H7 (cell line): Measurements from ENCODE around the gene OVCH2. TPM values are rescaled to one million over a fixed set of nuclear protein-coding genes. Genes with fewer than 3 reads are reported as not detected.

ENCODE experiments used
- DNase-seq: peaks from one replicate; pipeline ENCODE4 v3.0.0; 2012
- H3K27me3 ChIP-seq: 2 replicates; pipeline ENCODE4 v1.6.0; 2011; ENCODE audit warnings: mild to moderate bottlenecking, low read length; ENCODE audit not compliant: control insufficient read depth, insufficient read depth
- H3K36me3 ChIP-seq: replicated peaks from 2 replicates; pipeline ENCODE4 v1.5.1; 2011; ENCODE audit warnings: low read length; ENCODE audit not compliant: control insufficient read depth, insufficient read depth
- H3K4me3 ChIP-seq: 2 replicates; pipeline ENCODE4 v1.5.1; 2011; ENCODE audit warnings: low read depth, mild to moderate bottlenecking, control low read depth, low read length, moderate library complexity; ENCODE audit not compliant: insufficient read depth
- total RNA-seq: library from RNA; depleted of rRNA; stranded (reverse); fragments of >200 nt; shearing (Covaris generic); gene quantifications from 2 replicates; pipeline ENCODE4 v1.2.3, GENCODE V29; 2014

Gene OVCH2
- total RNA-seq, 1 experiment from 2014 or later: 0.66 TPM

DNA sequence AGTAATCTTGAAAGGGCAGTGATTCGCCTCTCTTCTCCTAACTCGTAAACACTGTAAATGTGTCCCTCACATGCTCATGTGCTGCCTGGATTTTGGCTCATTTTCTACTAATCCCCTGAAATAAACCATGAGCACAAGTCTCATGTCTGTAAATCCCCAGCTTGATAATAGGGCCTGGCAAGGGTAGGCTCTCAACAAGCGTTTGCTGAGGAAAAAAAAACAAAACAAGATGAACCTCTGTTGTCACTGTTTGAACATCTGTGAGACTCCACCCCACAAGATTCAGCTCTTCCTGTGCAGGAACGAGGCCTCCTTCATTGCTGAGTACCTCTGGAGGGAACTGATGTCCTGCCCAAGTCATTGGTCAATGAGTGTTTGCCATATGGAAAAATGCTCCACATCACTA, 28.5 kb downstream of the OVCH2 start:
- Histone ChIP-seq H3K4me3 (no peak overlapping the region), H3K27me3 (no peaks in the 10 kb centered on the region; the same call in 1 of the 2 replicates), H3K36me3 (no peaks in the 10 kb centered on the region)
- no peak for DNase-seq

DNA sequence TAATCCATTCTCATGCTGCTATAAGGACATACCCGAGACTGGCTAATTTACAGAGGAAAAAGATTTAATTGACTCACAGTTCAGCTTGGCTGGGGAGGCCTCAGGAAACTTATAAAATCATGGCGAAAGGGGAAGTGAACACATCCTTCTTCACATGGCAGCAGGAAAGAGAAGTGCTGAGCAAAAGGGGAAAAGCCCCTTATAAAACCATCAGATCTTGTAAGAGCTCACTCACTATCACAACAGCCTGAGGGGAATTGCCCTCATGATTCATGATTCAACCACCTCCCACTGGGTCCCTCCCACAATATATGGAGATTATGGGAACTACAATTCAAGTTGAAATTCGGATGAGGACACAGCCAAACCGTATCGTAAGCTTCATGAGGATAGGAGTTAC, 29.2 kb downstream of the OVCH2 start:
- Histone ChIP-seq H3K27me3 (no peaks in the 10 kb centered on the region; the same call in 1 of the 2 replicates), H3K36me3 (no peaks in the 10 kb centered on the region; the same call in 1 of the 2 replicates), H3K4me3 (no peak overlapping the region)
- DNase-seq: no peak

DNA sequence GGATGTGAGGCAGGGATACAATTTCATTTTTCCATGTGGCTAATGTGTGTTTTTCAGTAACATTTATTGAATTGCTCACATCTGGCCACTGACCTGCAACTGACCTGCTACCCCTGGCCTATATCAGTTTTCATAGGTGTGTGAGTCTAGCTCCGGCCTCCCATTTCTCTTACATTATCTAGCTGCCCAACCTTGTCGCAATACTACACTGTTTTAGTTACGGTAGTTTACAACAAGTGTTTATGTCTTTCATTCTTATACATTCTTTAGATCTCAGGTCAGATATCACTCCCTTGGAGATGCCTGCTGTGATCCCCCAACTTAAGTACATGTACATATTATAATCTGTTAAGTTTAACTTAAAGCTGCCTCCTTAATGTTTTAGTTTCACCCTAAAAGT, 30.6 kb downstream of the OVCH2 start:
- H3K27me3 ChIP-seq: no peaks in the 10 kb centered on the region; the same call in 1 of the 2 replicates
- peaks cover 4% of the 10 kb centered on the region for H3K36me3 ChIP-seq
- H3K4me3 ChIP-seq: no peak overlapping the region
- DNase-seq: no peak

DNA sequence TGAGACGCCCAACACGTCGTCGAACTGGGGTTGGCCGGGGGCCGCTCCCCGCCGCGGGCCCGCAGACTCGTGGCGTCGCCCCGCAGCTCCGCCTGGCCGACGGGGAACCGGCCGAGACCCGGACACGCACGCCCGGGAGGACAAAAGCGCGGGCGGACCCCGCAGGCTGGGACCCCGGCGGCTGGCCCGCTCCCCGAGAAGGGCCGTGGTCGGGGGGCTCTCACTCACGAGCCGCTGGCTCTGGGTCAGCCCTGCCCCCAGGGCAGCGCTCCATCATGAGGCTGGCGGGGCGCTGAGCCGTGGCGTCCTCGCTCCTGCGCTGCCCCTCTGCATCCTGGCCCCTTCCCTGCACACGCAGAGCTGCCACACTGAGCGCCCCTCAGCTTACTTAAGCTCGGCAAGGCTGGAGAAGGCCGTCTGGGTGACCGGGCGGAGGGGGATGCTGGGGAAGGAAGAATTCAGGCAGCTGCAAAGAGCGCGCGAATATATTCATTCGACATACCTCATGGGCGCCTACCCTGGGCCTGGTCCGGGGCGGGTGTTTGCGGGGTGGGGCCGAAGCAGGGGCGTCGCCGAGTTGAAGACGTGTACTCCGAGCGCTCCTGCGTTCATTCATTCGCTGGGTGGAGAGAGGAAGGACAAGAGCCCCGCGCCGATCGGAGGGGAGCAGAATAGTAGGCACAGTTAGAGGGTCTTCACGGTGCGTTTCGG, 32.4 kb downstream of the OVCH2 start:
- peak; percentile 92 for DNase-seq
- Histone ChIP-seq H3K27me3 (no peaks in the 10 kb centered on the region; the same call in 1 of the 2 replicates), H3K4me3 (peak overlapping the region; percentile 76), H3K36me3 (peaks cover 4% of the 10 kb centered on the region)

DNA sequence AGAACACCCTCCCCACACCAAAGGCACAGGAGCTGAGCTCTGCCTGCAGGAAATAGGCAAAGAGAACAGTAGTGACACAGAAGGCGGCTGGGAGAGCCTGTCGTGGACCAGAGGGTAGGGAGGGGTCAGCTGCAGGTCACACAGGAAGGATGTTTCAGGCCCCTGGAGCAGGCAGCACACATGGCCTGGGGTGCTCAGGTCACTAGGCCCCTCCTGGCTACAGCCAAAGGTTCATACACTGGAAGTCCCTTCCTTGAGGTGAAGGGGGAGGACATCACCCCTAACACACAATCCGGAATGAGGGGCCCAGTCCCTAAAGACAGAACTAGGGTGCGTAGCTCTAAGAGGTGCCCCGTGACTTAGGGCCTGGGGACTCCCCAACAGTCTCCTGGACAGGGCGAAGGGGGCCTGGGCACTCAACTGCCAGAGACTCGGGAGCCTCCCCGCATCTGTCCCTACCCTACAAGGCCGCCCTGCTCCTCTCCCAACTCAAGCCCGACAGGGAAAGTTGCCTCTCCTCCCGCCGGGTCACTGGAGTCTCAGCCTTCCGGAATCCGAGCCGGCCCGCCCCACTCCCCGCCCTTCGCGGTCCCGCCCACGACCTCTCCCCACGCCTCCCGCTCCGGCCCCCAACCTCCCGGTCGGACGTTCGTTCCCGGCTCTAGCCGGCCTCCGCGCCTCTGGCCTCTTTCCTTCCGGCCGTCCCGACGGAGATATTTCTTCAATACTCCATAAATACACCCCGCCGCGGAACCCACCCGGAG, 33.1 kb downstream of the OVCH2 start, which contains the start of gene CYB5R2:
CYB5R2 (minus strand) TSS at position 541 of the 764 bp plus-strand sequence. CDS start 675 bp downstream, outside the sequence.
- DNase-seq: peak; percentile 91
- Histone ChIP-seq H3K4me3 (peak within 1 kb of the TSS; percentile 76), H3K36me3 (peaks cover 4% of the 10 kb centered on the region), H3K27me3 (no peaks in the 10 kb centered on the region; the same call in 1 of the 2 replicates)

DNA sequence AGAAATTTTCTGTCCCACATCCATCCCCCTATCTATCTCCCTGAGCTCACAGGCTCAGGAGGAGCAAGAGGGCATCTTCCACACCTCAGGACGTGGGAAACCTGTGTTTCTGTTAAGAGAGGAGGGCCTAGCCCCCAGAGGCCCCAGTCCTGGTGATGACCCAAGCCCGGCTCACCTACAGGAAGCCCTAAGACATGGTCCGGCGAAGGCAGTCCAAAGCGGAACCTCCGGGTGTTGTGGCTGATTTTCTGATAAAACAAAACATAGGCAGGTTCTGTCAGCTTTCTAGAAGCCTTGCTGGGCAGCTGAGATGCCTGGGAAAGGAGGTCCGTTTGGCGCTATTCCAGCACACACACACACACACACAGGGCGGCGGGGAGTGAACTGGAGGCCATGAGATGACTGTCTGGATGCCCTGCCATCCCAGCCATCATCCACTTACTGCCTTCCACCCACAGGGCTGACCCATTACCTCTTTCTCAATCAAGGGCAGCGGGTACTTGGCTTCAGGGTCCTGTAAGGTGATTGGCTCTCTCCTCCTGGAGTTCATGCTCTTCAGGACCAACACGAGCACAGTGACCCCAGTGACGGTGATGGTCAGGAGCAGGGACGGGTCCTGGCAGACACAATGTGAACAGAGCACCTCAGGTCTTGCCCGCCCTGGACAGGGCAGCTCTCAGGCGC, 33.9 kb downstream of the OVCH2 start:
- H3K36me3 ChIP-seq: peaks cover 7% of the 10 kb centered on the region

DNA sequence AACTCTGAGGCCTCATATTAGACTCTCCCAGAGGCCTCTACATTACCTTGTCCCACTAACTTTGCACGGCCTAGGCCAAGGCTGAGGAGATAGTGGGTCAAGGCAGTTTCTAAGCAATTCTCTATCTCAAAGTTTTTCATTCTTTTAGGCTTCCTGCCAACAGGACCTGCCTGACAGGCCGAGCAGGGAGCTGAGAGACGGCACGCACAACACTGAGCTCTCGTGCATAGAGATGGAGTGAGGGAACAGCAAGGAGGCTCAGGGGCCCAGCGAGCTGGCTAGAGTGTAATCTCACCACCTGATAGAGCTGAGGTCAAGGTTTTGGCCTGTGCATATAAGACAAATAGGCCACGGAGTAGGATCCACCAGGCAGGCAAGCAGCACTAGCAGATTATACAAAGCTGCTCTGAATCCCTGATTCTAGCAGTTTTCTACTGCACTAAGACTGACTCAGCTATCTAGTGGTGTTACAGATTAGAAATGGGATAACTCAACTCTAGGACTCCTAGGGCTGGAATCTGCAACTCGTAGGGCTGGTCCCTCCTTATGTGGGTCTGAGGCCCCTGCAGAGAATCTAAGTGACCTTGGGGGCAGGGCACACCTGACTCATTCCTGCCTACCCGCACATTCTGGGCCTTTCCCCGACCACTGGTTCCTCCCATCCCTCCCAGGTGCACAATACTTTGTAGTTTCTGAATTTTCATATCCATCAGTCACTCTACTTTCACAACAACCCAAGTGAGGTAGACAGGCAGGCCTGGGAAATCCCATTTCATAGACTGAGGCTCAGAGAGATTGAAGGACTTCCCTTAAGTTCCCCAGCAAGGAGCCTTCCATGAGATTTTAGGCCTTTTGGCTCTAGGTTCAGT, 34.7 kb downstream of the OVCH2 start:
- Histone ChIP-seq H3K4me3 (no peak overlapping the region), H3K36me3 (peaks cover 8% of the 10 kb centered on the region), H3K27me3 (no peaks in the 10 kb centered on the region; the same call in 1 of the 2 replicates)
- DNase-seq: peak; percentile 2

More for the DNA sequence above, 33.9 kb downstream of the OVCH2 start:
- Histone ChIP-seq H3K4me3 (peak overlapping the region; percentile 76; the same call in 1 of the 2 replicates), H3K27me3 (no peaks in the 10 kb centered on the region; the same call in 1 of the 2 replicates)
- DNase-seq: peak; percentile 1

DNA sequence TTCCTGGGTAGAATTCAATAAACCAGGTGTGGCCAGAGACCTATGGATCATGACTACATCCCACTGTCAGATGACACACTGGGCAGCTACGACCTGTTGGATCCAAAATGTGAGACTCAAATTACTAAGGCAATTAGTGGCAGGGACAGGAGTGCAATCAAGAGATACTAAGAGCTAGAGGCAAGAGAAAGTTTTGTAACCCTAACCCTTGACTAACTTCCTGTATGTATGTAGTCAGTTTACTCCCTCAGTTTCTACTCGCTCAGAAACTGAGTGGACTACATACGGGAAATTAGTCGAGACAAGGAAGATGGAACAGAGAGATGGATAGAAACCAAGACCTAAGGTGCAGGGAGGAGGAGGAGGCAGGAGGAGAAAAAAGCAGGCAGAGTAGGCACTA, 35.6 kb downstream of the OVCH2 start:
- no peak for DNase-seq
- Histone ChIP-seq H3K4me3 (no peak overlapping the region), H3K36me3 (peaks cover 12% of the 10 kb centered on the region), H3K27me3 (no peaks in the 10 kb centered on the region; the same call in 1 of the 2 replicates)

DNA sequence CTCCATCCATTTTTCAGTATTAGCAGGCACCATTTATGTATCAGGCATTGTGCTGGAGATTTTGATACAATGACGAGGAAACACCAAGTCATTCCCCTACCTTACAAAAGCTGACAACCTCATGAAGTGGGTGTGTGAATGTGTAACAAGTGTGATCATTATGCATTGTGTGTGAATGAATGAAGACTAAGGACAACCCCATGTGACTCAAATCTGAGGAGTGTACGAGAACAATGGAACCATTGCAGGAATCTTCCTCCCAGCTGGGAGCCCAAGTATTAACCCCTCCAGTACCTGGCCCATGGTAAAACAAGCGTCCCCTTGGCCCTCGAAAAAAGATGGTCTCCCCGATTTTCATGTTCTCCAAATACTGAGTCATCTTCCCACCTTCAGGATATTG, 37.4 kb downstream of the OVCH2 start:
- Histone ChIP-seq H3K27me3 (no peaks in the 10 kb centered on the region), H3K36me3 (peaks cover 26% of the 10 kb centered on the region), H3K4me3 (no peak overlapping the region)
- peak; percentile 15 for DNase-seq

DNA sequence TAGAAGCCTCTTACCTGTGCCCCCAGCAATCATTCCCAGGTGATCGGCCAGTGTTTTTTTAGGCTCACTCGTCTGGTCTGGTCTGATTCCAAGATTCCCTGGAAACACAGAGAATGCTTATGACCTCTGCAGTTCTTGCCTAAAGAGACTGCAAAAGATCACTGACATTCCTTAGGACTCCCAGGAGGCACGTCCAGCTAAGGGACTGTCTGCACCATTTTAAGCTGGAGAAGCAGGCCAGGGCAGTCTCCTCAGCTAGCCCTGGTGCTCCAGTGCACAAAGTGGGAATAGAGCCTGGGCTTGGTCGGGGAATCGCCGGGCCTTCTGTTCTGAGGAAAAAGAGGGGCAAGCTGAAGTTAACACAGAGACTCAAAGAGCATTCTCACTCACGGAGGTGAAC, 37.8 kb downstream of the OVCH2 start:
- peaks cover 26% of the 10 kb centered on the region for H3K36me3 ChIP-seq
- H3K27me3 ChIP-seq: no peaks in the 10 kb centered on the region
- DNase-seq: peak; percentile 2
- H3K4me3 ChIP-seq: no peak overlapping the region

DNA sequence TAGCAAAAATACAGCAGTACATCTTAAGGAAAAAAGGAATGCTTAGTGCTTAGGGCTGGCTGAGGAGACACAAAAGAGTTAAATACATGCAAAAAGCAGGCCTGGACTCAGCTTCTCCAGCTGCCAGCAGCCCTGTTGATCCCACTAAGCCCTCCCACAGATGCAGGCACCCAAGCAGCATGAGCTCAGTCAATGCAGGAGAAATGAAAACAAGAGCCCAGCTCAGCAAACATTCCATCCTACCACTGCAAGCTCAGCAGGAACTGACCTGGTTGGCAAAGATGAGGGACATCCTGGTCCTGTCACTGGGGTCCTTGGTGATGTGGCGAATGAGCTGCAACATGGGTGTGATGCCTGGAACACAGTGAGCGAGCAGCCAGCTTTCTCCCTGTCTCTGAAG, 38.8 kb downstream of the OVCH2 start:
- Histone ChIP-seq H3K36me3 (peaks cover 26% of the 10 kb centered on the region), H3K4me3 (no peak overlapping the region), H3K27me3 (no peaks in the 10 kb centered on the region)
- peak; percentile 23 for DNase-seq

DNA sequence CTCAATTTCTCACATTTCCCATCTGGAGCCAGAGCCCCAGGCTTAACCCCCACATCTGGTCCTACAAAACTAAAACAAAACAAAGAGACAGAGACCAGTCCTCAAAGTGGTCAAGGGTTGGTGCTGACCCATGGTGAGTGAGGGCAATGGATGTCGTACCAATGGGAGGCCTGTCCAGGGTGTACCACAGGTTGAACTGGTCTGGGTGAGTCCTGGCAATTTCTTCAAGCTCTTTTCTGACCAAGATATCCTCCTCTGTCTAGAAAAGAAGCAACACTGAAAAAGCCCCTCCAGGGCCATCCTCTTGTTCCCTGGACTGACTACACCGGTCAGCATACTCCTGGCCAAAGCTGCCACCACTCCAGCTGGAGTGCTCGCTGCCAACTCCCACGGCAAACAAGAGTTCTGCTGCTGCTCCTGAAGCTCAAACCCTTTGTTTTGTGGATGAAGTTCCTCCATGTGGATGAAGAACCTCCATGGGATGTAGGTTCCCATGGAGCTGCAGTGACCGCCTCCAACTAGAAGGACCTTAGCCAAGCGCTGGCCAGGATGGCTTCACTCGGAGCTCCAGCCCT, 39.9 kb downstream of the OVCH2 start:
- Histone ChIP-seq H3K27me3 (no peaks in the 10 kb centered on the region), H3K4me3 (no peak overlapping the region), H3K36me3 (peaks cover 25% of the 10 kb centered on the region)
- peak; percentile 6 for DNase-seq

DNA sequence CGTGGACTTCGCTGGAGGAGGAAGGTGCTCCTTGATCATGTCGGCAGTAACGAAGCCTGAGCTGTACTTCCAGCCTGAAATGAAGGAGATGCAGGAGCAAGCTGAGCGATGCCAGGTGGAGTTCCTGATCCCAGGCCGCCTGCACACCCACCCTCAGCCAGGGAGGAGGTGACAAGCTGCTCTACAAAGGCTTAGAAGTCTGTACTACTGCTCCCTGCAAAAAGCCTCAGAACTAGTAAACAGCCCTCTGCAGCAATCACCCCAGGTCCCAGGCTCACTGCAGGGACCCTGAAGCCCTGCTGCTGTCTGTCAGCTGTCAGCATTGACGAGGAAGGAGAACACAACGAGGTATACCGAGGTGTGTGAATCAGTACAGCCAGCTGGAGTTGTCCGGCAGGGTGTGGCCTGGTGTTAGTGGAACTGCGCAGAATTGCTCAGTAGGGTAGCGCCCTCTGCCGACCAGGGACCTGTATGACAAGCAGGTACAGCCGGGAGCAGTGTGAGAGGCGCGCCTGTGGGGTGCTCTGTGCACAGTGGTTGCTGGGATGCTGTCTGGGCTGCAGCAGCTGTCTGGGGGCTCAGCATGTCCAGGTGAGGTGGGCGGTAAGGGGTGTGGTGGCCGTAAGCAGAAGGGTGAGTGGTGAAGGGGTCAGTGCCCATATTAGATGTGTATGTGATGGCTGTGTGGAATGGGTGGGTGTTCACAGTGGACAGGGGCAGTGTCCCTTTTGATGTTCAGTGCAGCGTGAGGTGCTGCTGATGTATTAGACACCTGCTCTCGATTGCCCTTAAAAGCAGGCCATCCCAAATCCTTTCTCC, 40.6 kb downstream of the OVCH2 start:
- peaks cover 22% of the 10 kb centered on the region for H3K36me3 ChIP-seq

More for the DNA sequence above, 40.6 kb downstream of the OVCH2 start:
- DNase-seq: peak; percentile 90
- Histone ChIP-seq H3K27me3 (no peaks in the 10 kb centered on the region), H3K4me3 (no peak overlapping the region)
